ENCODE data around the gene PLEK. TPM values are rescaled to one million over a fixed set of nuclear protein-coding genes. Genes with fewer than 3 reads are reported as not detected.

Gene PLEK
- 10 to 100 TPM in 2 of 3 donors, 1 to 10 TPM in 1; 4.8 to 16.0 (median 13.8) TPM for total RNA-seq
- long read RNA-seq, donor 1, transcript PLEK-201 (9 exons, 2,869 nt): major isoform, 9 of 10 reads
- long read RNA-seq, donor 1, partial matches to known transcripts: 0 of 10 reads
- long read RNA-seq, donor 1, other reads (novel, unspliced or antisense): 1 of 10 reads
- long read RNA-seq, donor 2, transcript PLEK-201 (9 exons, 2,869 nt): major isoform, 10 of 13 reads
- long read RNA-seq, donor 2, partial matches to known transcripts: 2 of 13 reads
- long read RNA-seq, donor 2, other reads (novel, unspliced or antisense): 1 of 13 reads

GRCh38 chr2:68365087-68365486, at the start of gene PLEK:
Gene PLEK (plus strand): TSS chr2:68365282. CDS start chr2:68365352, 70 bp downstream.
- no peak for TF ChIP-seq CTCF (IDR thresholded peaks at IDR 0.05)
- no peaks in the 10 kb centered on the region for H3K36me3 ChIP-seq (ENCODE audit: low read depth)
- intact Hi-C loops (cut with DNase I, micrococcal nuclease): loop anchor here in 1 of 2 donors (5.0 kb wide), 1 partner anchor 223 kb away; no protein-coding TSS in a partner anchor
- DNase-seq: peak; percentile 59 to 80 (median 62)
- H3K4me3 ChIP-seq: no peak within 1 kb of the TSS
- no peaks in the 10 kb centered on the region for H3K4me1 ChIP-seq (ENCODE audit: low read depth)
- ATAC-seq: peak; percentile 74
- no peaks in the 10 kb centered on the region for H3K9me3 ChIP-seq

GRCh38 chr2:68316111-68316510, 49.0 kb upstream of the PLEK start:
- H3K36me3 ChIP-seq (ENCODE audit: low read depth): no peaks in the 10 kb centered on the region
- peaks cover 3% of the 10 kb centered on the region for H3K4me1 ChIP-seq (ENCODE audit: low read depth)
- H3K4me3 ChIP-seq: no peak overlapping the region
- no peak for DNase-seq
- no peak for TF ChIP-seq CTCF (IDR thresholded peaks at IDR 0.05)
- ATAC-seq: no peak
- no peaks in the 10 kb centered on the region for H3K9me3 ChIP-seq
- intact Hi-C loops (cut with DNase I, micrococcal nuclease): no loop called here

- peak in 2 of 3 donors; percentile 2 to 25 for DNase-seq
- TF ChIP-seq CTCF (IDR thresholded peaks at IDR 0.05): no peak
- intact Hi-C loops (cut with DNase I, micrococcal nuclease): no loop called here
- Histone ChIP-seq H3K36me3 (ENCODE audit: low read depth) (no peaks in the 10 kb centered on the region), H3K4me1 (ENCODE audit: low read depth) (peaks cover 3% of the 10 kb centered on the region), H3K9me3 (no peaks in the 10 kb centered on the region), H3K4me3 (peak overlapping the region; percentile 18)
- ATAC-seq: no peak
These were observed 46.8 kb upstream of the PLEK start for GRCh38 chr2:68317971-68318913.

- DNase-seq (peak; percentile 7 to 47 (median 27)), ATAC-seq (peak; percentile 47)
- Histone ChIP-seq H3K9me3 (no peaks in the 10 kb centered on the region), H3K4me3 (peak overlapping the region; percentile 18), H3K36me3 (ENCODE audit: low read depth) (no peaks in the 10 kb centered on the region), H3K4me1 (ENCODE audit: low read depth) (peaks cover 3% of the 10 kb centered on the region)
- intact Hi-C loops (cut with DNase I, micrococcal nuclease): no loop called here
- no peak for TF ChIP-seq CTCF (IDR thresholded peaks at IDR 0.05)
These were observed 46.1 kb upstream of the PLEK start for GRCh38 chr2:68318914-68319397.

- peaks cover 3% of the 10 kb centered on the region for H3K4me1 ChIP-seq (ENCODE audit: low read depth)
- H3K9me3 ChIP-seq: no peaks in the 10 kb centered on the region
- no peak for TF ChIP-seq CTCF (IDR thresholded peaks at IDR 0.05)
- peak within 1 kb of the TSS; percentile 18 for H3K4me3 ChIP-seq
- intact Hi-C loops (cut with DNase I, micrococcal nuclease): no loop called here
- ATAC-seq: peak; percentile 70
- peak; percentile 42 to 65 (median 53) for DNase-seq
- H3K36me3 ChIP-seq (ENCODE audit: low read depth): no peaks in the 10 kb centered on the region
These were observed 45.5 kb upstream of the PLEK start, which contains the start of gene CNRIP1 for GRCh38 chr2:68319398-68320117. Gene CNRIP1 (minus strand): TSS chr2:68319949. CDS start chr2:68319400, 549 bp downstream.

Measured in mucosa of descending colon (tissue), 3 donors.